ENCODE results near the gene BTBD6. TPM values are rescaled to one million over a fixed set of nuclear protein-coding genes. Genes with fewer than 3 reads are reported as not detected.
"Not testable (repeated sequence)": the region's sequence is repeated elsewhere in the genome, so short reads cannot be mapped to it uniquely, and the experiment has no call there.

The BTBD6 gene
- total RNA-seq, 3 donors from 2014 or later = 45.7 to 55.8 (median 46.7) TPM

- DNase-seq = no peak
- TF ChIP-seq CTCF (IDR thresholded peaks at IDR 0.05) = no peak
- Histone ChIP-seq H3K9me3 (no peaks in the 10 kb centered on the region), H3K36me3 (ENCODE audit: low read depth) (no peaks in the 10 kb centered on the region), H3K4me3 (no peak overlapping the region), H3K4me1 (ENCODE audit: low read depth) (peaks cover 8% of the 10 kb centered on the region)
- no peak for ATAC-seq
- intact Hi-C loops (cut with DNase I, micrococcal nuclease) = loop anchor here (5.0 kb wide), 1 partner anchor 82 kb away; no protein-coding TSS in a partner anchor
These were observed 35.6 kb downstream of the BTBD6 start for GRCh38 chr14:105283899-105284298.

GRCh38 chr14:105285174-105285573, 36.8 kb downstream of the BTBD6 start:
- DNase-seq (no peak), ATAC-seq (no peak)
- Histone ChIP-seq H3K36me3 (ENCODE audit: low read depth) (no peaks in the 10 kb centered on the region), H3K9me3 (no peaks in the 10 kb centered on the region), H3K4me1 (ENCODE audit: low read depth) (no peaks in the 10 kb centered on the region), H3K4me3 (no peak overlapping the region)
- no peak for TF ChIP-seq CTCF (IDR thresholded peaks at IDR 0.05)
- intact Hi-C loops (cut with DNase I, micrococcal nuclease) = no loop called here

GRCh38 chr14:105286759-105287144, 38.4 kb downstream of the BTBD6 start:
- ATAC-seq = no peak
- no peak for TF ChIP-seq CTCF (IDR thresholded peaks at IDR 0.05)
- Histone ChIP-seq H3K9me3 (no peaks in the 10 kb centered on the region), H3K4me1 (ENCODE audit: low read depth) (no peaks in the 10 kb centered on the region), H3K4me3 (no peak overlapping the region), H3K36me3 (ENCODE audit: low read depth) (no peaks in the 10 kb centered on the region)
- intact Hi-C loops (cut with DNase I, micrococcal nuclease) = no loop called here
- no peak for DNase-seq

GRCh38 chr14:105287249-105288102, 39.1 kb downstream of the BTBD6 start:
- DNase-seq (no peak), ATAC-seq (no peak)
- H3K9me3 ChIP-seq = no peaks in the 10 kb centered on the region
- no peak overlapping the region for H3K4me3 ChIP-seq
- no peaks in the 10 kb centered on the region for H3K36me3 ChIP-seq (ENCODE audit: low read depth)
- TF ChIP-seq CTCF (IDR thresholded peaks at IDR 0.05) = no peak
- intact Hi-C loops (cut with DNase I, micrococcal nuclease) = no loop called here
- no peaks in the 10 kb centered on the region for H3K4me1 ChIP-seq (ENCODE audit: low read depth)

GRCh38 chr14:105288936-105289335, 40.6 kb downstream of the BTBD6 start:
- ATAC-seq; DNase-seq; H3K4me1 ChIP-seq (ENCODE audit: low read depth); H3K36me3 ChIP-seq (ENCODE audit: low read depth); H3K4me3 ChIP-seq; intact Hi-C loops (cut with DNase I, micrococcal nuclease); H3K9me3 ChIP-seq: not testable (repeated sequence)

- intact Hi-C loops (cut with DNase I, micrococcal nuclease) = no loop called here
- Histone ChIP-seq H3K4me3 (no peak overlapping the region), H3K9me3 (no peaks in the 10 kb centered on the region), H3K4me1 (ENCODE audit: low read depth) (peaks cover 3% of the 10 kb centered on the region), H3K36me3 (ENCODE audit: low read depth) (no peaks in the 10 kb centered on the region)
- TF ChIP-seq CTCF (IDR thresholded peaks at IDR 0.05) = no peak
- no peak for ATAC-seq
- no peak for DNase-seq
These were observed 42.5 kb downstream of the BTBD6 start for GRCh38 chr14:105290621-105291346.
